ENCODE results near the gene ZSCAN10.
A peak's percentile ranks its signal among the peaks of the same experiment; 100 is the strongest.

The ZSCAN10 gene

GRCh38 chr16:3101841-3102470 lies 2.9 kb upstream of the ZSCAN10 start:
- no peak for DNase-seq

- peak; percentile 65 for DNase-seq
These were observed 2.1 kb upstream of the ZSCAN10 start for GRCh38 chr16:3101018-3101840.

- DNase-seq = peak; percentile 96
These were observed 822 bp upstream of the ZSCAN10 start for GRCh38 chr16:3099732-3100499.

GRCh38 chr16:3099395-3099731 lies 269 bp upstream of the ZSCAN10 start:
- no peak for DNase-seq

GRCh38 chr16:3097266-3097665 lies 1.8 kb downstream of the ZSCAN10 start:
- no peak for DNase-seq

GRCh38 chr16:3096362-3096761 lies 2.7 kb downstream of the ZSCAN10 start:
- no peak for DNase-seq

- DNase-seq = peak; percentile 73
These were observed 3.2 kb downstream of the ZSCAN10 start for GRCh38 chr16:3095869-3096268.

- peak; percentile 73 for DNase-seq
These were observed 4.6 kb downstream of the ZSCAN10 start for GRCh38 chr16:3094289-3095027.

GRCh38 chr16:3092501-3092941 lies 6.6 kb downstream of the ZSCAN10 start:
- no peak for DNase-seq

- no peak for DNase-seq
These were observed 7.5 kb downstream of the ZSCAN10 start for GRCh38 chr16:3091551-3091950.

GRCh38 chr16:3089717-3090592 lies 9.1 kb downstream of the ZSCAN10 start:
- DNase-seq = no peak

- DNase-seq = no peak
These were observed 10.0 kb downstream of the ZSCAN10 start for GRCh38 chr16:3088925-3089716.

- no peak for DNase-seq
These were observed 10.6 kb downstream of the ZSCAN10 start for GRCh38 chr16:3088450-3088849.

GRCh38 chr16:3087243-3088235 lies 11.6 kb downstream of the ZSCAN10 start:
- DNase-seq = no peak

GRCh38 chr16:3086596-3087242 lies 12.4 kb downstream of the ZSCAN10 start:
- DNase-seq = no peak

GRCh38 chr16:3085868-3086595 lies 13.1 kb downstream of the ZSCAN10 start:
- no peak for DNase-seq

- DNase-seq = no peak
These were observed 14.0 kb downstream of the ZSCAN10 start for GRCh38 chr16:3084969-3085670.

GRCh38 chr16:3084491-3084890 lies 14.6 kb downstream of the ZSCAN10 start:
- no peak for DNase-seq
